ENCODE results near the gene NHSL1. TPM values are rescaled to one million over a fixed set of nuclear protein-coding genes. Genes with fewer than 3 reads are reported as not detected.

Gene NHSL1
- total RNA-seq, 3 donors from 2014 or later: 15.4 to 17.4 (median 16.5) TPM

GRCh38 chr6:138518054-138518453 is 18.8 kb upstream of the NHSL1 start:
- Histone ChIP-seq H3K4me1 (no peaks in the 10 kb centered on the region), H3K27me3 (no peaks in the 10 kb centered on the region), H3K4me3 (no peak overlapping the region), H3K9me3 (no peaks in the 10 kb centered on the region), H3K27ac (no peak overlapping the region), H3K36me3 (no peaks in the 10 kb centered on the region)
- intact Hi-C loops (cut with DNase I; ENCODE audit: low total_unique reads): no loop called here
- DNase-seq (ENCODE audit: low spot score in 2 of 2): no peak
- TF ChIP-seq POLR2A (IDR thresholded peaks at IDR 0.05): no peak
- no peak for TF ChIP-seq CTCF (IDR thresholded peaks at IDR 0.05)
- TF ChIP-seq POLR2AphosphoS5 (IDR thresholded peaks at IDR 0.05): no peak

GRCh38 chr6:138517635-138518034 is 18.3 kb upstream of the NHSL1 start:
- Histone ChIP-seq H3K9me3 (no peaks in the 10 kb centered on the region), H3K27ac (no peak overlapping the region), H3K36me3 (no peaks in the 10 kb centered on the region), H3K4me1 (no peaks in the 10 kb centered on the region), H3K27me3 (no peaks in the 10 kb centered on the region), H3K4me3 (no peak overlapping the region)
- TF ChIP-seq POLR2AphosphoS5 (IDR thresholded peaks at IDR 0.05) (no peak), CTCF (IDR thresholded peaks at IDR 0.05) (peak in 2 of 3 donors; percentile 38 to 48)
- peak in 1 of 2 donors; percentile 53 for DNase-seq (ENCODE audit: low spot score in 2 of 2)
- intact Hi-C loops (cut with DNase I; ENCODE audit: low total_unique reads): no loop called here

GRCh38 chr6:138515657-138516248 is 16.5 kb upstream of the NHSL1 start:
- H3K36me3 ChIP-seq: no peaks in the 10 kb centered on the region
- H3K4me3 ChIP-seq: no peak overlapping the region
- H3K27me3 ChIP-seq: no peaks in the 10 kb centered on the region
- intact Hi-C loops (cut with DNase I; ENCODE audit: low total_unique reads): no loop called here
- H3K9me3 ChIP-seq: no peaks in the 10 kb centered on the region
- no peak overlapping the region for H3K27ac ChIP-seq
- TF ChIP-seq POLR2A (IDR thresholded peaks at IDR 0.05): no peak
- DNase-seq (ENCODE audit: low spot score in 2 of 2): no peak
- H3K4me1 ChIP-seq: no peaks in the 10 kb centered on the region

GRCh38 chr6:138514860-138515540 is 15.7 kb upstream of the NHSL1 start:
- no peaks in the 10 kb centered on the region for H3K4me1 ChIP-seq
- H3K36me3 ChIP-seq: no peaks in the 10 kb centered on the region
- H3K27ac ChIP-seq: no peak overlapping the region
- no peaks in the 10 kb centered on the region for H3K9me3 ChIP-seq
- H3K4me3 ChIP-seq: no peak overlapping the region
- no peaks in the 10 kb centered on the region for H3K27me3 ChIP-seq
- TF ChIP-seq CTCF (IDR thresholded peaks at IDR 0.05): no peak
- no peak for TF ChIP-seq POLR2A (IDR thresholded peaks at IDR 0.05)
- no peak for TF ChIP-seq POLR2AphosphoS5 (IDR thresholded peaks at IDR 0.05)
- intact Hi-C loops (cut with DNase I; ENCODE audit: low total_unique reads): no loop called here
- DNase-seq (ENCODE audit: low spot score in 2 of 2): no peak

- Histone ChIP-seq H3K27me3 (no peaks in the 10 kb centered on the region), H3K36me3 (no peaks in the 10 kb centered on the region), H3K4me3 (no peak overlapping the region), H3K27ac (no peak overlapping the region), H3K4me1 (no peaks in the 10 kb centered on the region), H3K9me3 (no peaks in the 10 kb centered on the region)
- DNase-seq (ENCODE audit: low spot score in 2 of 2): no peak
- no peak for TF ChIP-seq POLR2A (IDR thresholded peaks at IDR 0.05)
- intact Hi-C loops (cut with DNase I; ENCODE audit: low total_unique reads): no loop called here
These were observed 13.3 kb upstream of the NHSL1 start for GRCh38 chr6:138512609-138513008.

- intact Hi-C loops (cut with DNase I; ENCODE audit: low total_unique reads): loop anchor here (2.0 kb wide), 1 partner anchor 43 kb away; no protein-coding TSS in a partner anchor
- no peaks in the 10 kb centered on the region for H3K27me3 ChIP-seq
- no peaks in the 10 kb centered on the region for H3K9me3 ChIP-seq
- no peak overlapping the region for H3K27ac ChIP-seq
- H3K4me1 ChIP-seq: no peaks in the 10 kb centered on the region
- no peaks in the 10 kb centered on the region for H3K36me3 ChIP-seq
- TF ChIP-seq CTCF (IDR thresholded peaks at IDR 0.05) (no peak), POLR2AphosphoS5 (IDR thresholded peaks at IDR 0.05) (no peak), POLR2A (IDR thresholded peaks at IDR 0.05) (no peak)
- no peak for DNase-seq (ENCODE audit: low spot score in 2 of 2)
- H3K4me3 ChIP-seq: no peak overlapping the region
These were observed 10.8 kb upstream of the NHSL1 start for GRCh38 chr6:138510093-138510492.

All from breast epithelium (tissue), 4 donors.